HG03457 (cell line): ENCODE measurements around the gene CTSH.

Source experiments
- ATAC-seq: cut with Tn5 transposase; IDR thresholded peaks from one replicate; pipeline ENCODE4 v1.9.1; 2021; ENCODE audit warnings: moderate number of reproducible peaks; ENCODE audit not compliant: unreplicated experiment

Gene CTSH

DNA sequence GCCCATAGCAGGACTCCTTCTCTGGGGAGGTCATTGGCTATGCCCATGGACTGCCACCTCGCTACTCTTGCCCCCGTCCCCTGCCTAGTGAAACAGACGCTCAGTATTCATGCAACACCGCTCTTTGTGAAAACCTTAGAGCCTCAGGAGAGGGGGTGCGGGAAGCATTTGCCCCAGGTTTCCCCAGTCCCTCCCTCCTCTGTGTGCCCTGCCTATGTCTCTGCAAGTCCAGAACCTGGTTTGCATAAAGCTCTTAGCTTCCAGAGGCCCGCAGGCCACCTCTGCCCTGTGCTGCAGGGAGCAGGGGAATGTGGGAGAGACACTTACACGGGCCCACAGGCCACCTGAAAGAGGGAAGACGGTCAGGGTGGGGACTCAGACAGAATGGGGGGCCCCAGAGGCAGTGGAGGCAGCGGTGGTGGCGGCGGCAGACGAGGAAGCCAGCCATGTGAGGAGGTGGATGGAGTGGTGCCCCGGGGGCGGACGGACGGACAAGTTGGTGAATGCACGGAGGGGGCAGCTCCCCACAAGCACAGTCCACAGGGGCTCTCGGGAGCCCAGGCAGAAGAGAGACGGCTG lies 33.8 kb upstream of the CTSH start:
- ATAC-seq: no peak

- peak; percentile 17 for ATAC-seq
Observed at GRCh38 chr15:78977591-78978347, 32.9 kb upstream of the CTSH start.

- ATAC-seq: peak; percentile 49
Observed at GRCh38 chr15:78977091-78977571, 32.3 kb upstream of the CTSH start.

GRCh38 chr15:78976691-78977090 lies 31.8 kb upstream of the CTSH start:
- no peak for ATAC-seq

DNA sequence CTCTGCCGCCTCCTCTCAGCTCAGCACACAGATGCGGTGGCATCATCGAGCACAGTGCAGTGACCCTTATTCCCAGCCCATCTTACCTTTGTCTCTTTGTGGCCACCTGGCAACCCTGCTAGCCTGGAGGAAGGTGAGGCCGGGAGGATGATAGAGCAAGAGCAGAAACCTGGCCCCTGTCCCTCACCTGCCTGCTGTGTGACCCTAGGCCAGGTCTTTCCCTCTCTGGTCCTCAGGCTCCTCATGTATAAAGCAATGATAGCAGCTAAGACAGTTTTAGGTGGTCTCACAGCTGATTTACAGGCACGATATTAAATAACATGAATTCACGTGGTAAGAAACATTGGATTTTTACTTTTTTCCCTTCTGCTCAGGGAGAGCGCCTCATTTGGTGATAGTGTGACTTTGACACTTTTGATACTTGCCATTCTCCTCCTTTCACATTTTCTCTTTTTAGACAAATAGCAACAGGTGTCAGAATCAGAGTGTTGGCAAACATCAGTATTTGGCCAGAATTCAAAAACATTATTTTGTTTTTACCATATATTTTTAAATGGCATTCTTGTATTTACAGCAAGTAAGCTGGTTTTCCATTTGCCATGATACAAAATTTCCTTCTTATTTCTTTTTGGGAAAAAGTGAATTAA lies 29.5 kb upstream of the CTSH start:
- no peak for ATAC-seq

GRCh38 chr15:78969687-78970349 lies 25.0 kb upstream of the CTSH start:
- no peak for ATAC-seq

DNA sequence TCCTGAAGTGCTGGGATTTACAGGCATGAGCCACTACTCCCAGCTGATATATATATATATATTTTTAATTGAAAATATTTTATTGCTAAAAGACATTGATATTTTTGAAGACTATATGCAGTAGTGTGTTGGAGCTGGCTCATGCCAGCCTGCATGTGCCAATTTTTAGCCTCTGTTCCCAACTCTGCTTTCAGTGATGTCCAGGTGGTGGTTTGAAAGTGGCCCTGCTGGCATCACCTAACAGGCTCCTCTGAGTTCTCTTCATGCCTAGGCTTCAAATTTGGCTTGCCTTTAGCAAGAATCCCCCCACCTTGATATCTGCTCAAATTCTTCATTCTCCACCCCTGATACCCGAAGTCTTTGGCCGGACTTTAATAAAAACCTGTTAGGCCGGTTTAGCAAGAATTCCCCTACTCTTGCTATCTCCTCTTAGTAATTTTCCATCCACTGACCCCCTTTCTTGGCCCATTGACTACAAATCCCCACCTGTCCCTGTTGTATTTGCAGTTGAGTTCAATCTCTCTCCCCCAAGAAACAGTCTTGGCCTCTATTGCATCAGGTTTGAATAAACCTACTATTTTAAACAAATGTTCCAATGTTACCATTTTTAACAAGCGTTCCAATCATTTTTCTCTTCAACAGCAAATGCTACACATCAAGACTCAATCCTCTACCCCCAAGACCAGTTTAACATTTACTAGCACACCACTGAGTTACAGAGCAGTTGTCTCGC lies 23.9 kb upstream of the CTSH start:
- ATAC-seq: no peak

- ATAC-seq: no peak
Observed at GRCh38 chr15:78968114-78968513, 23.3 kb upstream of the CTSH start.

DNA sequence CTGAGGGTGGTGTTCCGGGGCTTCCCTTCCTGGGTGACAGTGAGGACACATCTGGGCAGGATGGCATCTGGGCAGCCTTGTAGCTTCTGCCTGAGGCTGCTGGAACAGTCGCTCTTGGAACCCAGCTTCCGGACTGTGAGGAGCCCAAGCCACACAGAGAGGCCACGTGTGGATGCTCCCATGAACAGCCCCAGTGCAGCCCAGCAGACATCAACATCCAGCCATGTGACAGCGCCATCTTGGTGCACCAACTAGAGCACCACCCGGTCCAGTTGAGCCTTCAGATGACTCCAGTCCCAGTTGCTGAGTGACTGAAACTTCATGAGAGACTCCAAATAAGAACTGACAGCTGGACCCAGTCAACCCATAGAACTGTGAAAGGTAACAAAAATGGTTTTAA lies 15.5 kb upstream of the CTSH start:
- ATAC-seq: no peak

DNA sequence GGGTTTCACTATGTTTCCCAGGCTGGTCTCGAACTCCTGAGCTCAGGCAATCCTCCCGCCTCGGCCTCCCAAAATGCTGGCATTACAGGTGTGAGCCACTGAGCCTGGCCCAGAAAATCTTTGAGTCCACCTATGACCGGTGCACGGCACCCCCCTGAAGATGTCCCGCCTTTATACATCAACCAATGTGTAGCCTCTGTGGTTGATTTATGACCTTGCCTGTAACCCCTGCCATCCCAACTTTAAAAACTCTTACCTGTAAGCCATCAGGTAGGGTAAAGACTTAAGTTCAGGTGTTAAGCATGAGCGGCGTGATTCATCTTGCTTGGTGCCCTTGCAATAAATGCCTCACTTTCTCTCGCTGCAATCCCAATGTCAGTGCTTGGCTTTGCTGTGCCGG lies 14.5 kb upstream of the CTSH start:
- ATAC-seq: no peak

GRCh38 chr15:78957416-78958093 lies 12.7 kb upstream of the CTSH start:
- ATAC-seq: no peak

DNA sequence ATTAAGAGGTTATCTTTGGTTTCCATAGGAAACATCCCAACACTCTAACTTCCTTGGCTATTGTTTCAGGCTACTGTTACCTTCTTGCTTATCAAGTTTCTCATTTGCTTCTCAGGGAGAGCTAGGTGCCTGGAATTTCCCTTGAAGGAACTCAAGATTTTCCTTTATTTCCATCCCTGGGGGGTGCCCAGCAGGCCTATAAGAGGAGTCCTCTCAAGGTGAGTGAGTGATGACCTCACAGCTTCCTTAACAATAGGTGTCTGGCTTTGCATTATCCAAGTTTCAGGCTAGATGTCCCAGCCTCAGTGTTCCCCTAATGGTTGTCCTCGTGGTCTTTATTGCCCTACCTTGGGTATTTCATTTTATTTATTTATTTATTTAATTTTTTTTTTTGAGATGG lies 12.1 kb upstream of the CTSH start:
- no peak for ATAC-seq

DNA sequence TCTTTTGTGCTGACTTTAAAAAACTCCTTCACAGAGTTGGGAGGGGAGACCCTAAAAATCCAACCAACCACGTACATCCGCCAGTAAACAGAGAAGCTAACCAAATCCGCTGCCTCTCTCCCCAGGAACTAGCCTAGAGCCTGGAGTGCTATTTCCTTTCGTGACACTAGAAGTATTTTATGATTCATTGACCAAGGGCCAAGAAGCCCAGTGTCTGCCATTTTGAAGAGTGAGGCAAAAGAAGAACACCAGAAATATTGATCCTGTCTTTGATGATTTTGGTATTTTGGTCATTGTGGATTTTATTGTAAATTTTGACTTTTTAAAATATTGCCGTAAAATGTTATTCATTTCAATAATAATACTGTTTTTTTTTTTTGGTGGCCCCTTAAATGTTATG lies 10.5 kb upstream of the CTSH start:
- no peak for ATAC-seq

DNA sequence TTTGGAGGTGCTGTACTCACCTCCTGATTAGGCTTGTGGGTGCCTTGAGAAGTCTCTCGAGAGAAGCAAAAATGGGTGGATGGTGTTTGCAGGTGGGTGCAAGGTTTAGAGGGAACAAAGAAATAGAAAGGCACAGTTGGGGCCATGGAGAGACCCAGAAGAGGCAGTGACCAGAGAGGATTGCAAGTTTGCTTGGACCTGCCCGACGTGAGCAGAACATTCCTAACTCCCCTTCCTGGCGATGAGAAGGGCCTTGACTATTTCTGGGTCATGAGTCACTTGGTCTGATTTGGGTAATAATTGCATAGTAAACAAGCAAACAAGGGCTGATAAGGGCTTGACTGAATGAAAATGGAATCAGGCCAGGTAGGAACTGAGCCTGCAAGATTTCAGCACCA lies 7.0 kb upstream of the CTSH start:
- no peak for ATAC-seq

- no peak for ATAC-seq
Observed at GRCh38 chr15:78950902-78951840, 6.3 kb upstream of the CTSH start.

- ATAC-seq: no peak
Observed at GRCh38 chr15:78950343-78950742, 5.5 kb upstream of the CTSH start.

GRCh38 chr15:78949461-78949860 lies 4.6 kb upstream of the CTSH start:
- ATAC-seq: no peak

- ATAC-seq: no peak
Observed at GRCh38 chr15:78947506-78947905, 2.7 kb upstream of the CTSH start.

DNA sequence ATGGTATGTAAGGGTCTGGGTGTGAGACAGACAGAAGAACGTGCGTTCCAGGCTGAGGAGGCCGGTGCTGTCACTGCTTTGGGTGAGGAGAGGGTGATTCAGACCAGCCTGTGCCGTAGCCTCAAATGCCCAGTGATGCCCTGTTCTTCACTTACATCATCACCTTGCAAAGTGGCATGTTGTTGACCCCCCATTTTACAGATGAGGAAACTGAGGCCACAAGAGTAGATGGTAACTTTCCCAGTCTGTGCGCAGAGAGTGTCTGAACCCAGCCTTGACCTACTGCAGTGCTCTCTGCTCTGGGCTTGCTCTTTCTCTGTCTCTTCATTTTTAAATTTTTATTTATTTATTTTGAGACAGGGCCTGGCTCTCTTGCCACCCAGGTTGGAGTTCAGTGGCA lies 1.6 kb upstream of the CTSH start:
- no peak for ATAC-seq
